Measurements from ENCODE around the gene TRUB1.

DNA sequence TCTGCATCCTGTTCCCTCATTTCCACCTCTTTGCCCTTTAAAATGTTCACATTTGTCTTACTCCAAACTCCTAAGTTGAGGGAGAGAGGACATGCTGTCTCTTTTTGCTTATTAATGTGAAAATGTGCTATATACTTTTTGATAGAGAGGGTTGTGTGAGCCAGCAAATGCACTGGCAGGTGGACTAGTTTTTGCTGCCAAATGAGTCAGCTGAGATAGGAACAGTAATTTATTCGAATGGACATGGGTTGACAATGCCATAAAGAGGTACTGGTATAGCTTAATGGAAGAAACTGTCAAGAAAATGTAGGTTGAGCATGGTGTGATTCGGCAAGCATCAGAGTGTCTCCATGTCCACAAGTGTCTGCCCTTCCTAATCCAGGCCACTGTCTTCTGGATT is 9.2 kb upstream of the TRUB1 start:
- TF ChIP-seq POLR2A (IDR thresholded peaks at IDR 0.05; ENCODE audit: low read depth, low read length) (no peak), CTCF (conservative IDR thresholded peaks at IDR 0.05; ENCODE audit: low read depth, low read length) (no peak), CEBPB (IDR thresholded peaks at IDR 0.05; ENCODE audit: low read depth, low read length) (no peak), CHD1 (IDR thresholded peaks at IDR 0.05; ENCODE audit: low read depth, low read length) (no peak), NFE2L2 (IDR thresholded peaks at IDR 0.05; ENCODE audit: low read depth, low read length) (no peak), SMC3 (IDR thresholded peaks at IDR 0.05; ENCODE audit: low read depth, low read length) (no peak), FOS (IDR thresholded peaks at IDR 0.05; ENCODE audit: low read depth, low read length) (no peak), RAD21 (IDR thresholded peaks at IDR 0.05; ENCODE audit: low read length) (no peak)
- TF ChIP-seq, protein P1, sequence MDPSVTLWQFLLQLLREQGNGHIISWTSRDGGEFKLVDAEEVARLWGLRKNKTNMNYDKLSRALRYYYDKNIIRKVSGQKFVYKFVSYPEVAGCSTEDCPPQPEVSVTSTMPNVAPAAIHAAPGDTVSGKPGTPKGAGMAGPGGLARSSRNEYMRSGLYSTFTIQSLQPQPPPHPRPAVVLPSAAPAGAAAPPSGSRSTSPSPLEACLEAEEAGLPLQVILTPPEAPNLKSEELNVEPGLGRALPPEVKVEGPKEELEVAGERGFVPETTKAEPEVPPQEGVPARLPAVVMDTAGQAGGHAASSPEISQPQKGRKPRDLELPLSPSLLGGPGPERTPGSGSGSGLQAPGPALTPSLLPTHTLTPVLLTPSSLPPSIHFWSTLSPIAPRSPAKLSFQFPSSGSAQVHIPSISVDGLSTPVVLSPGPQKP (IDR thresholded peaks at IDR 0.05; ENCODE audit: borderline replicate concordance, low read depth, low read length): no peak
